C4-2B (cell line): ENCODE results near the gene PXT1.

Experiments used
- H3K27ac ChIP-seq: fragments of 450-650 bp; 2 replicates; pipeline ENCODE4 v1.5.1; 2017
- CTCF ChIP-seq: fragments of 450-650 bp; conservative IDR thresholded peaks from 2 replicates; pipeline ENCODE4 v1.5.1; 2017; ENCODE audit warnings: mild to moderate bottlenecking
- ZFX ChIP-seq: fragments of 450-650 bp; IDR thresholded peaks from 2 replicates; pipeline ENCODE4 v1.6.1; 2017

Gene PXT1

GRCh38 chr6:36479256-36479655, 36.6 kb upstream of the PXT1 start:
- TF ChIP-seq ZFX (no peak), CTCF (no peak)
- no peak overlapping the region for H3K27ac ChIP-seq

GRCh38 chr6:36478051-36478526, 35.4 kb upstream of the PXT1 start:
- no peak overlapping the region for H3K27ac ChIP-seq
- TF ChIP-seq ZFX (no peak), CTCF (no peak)

- no peak overlapping the region for H3K27ac ChIP-seq
- TF ChIP-seq CTCF (no peak), ZFX (no peak)
Observed at GRCh38 chr6:36469946-36470345, 27.3 kb upstream of the PXT1 start.

- TF ChIP-seq CTCF (no peak), ZFX (no peak)
- H3K27ac ChIP-seq = no peak overlapping the region
Observed at GRCh38 chr6:36469148-36469661, 26.6 kb upstream of the PXT1 start.

- TF ChIP-seq ZFX (no peak), CTCF (no peak)
- H3K27ac ChIP-seq = no peak overlapping the region
Observed at GRCh38 chr6:36467625-36468024, 25.0 kb upstream of the PXT1 start.

- TF ChIP-seq ZFX = no peak
- TF ChIP-seq CTCF = no peak
- H3K27ac ChIP-seq = no peak overlapping the region
Observed at GRCh38 chr6:36464233-36464632, 21.6 kb upstream of the PXT1 start.

- TF ChIP-seq CTCF (no peak), ZFX (no peak)
- H3K27ac ChIP-seq = no peak overlapping the region
Observed at GRCh38 chr6:36463676-36464075, 21.0 kb upstream of the PXT1 start.
